Measurements from ENCODE around the gene COX5B. TPM values are rescaled to one million over a fixed set of nuclear protein-coding genes. Genes with fewer than 3 reads are reported as not detected.

The COX5B gene
- total RNA-seq, 1 donor from 2014 or later = 237 TPM

GRCh38 chr2:97691166-97691565 is 45.3 kb downstream of the COX5B start:
- no peak overlapping the region for H3K27ac Mint-ChIP-seq
- no peaks in the 10 kb centered on the region for H3K9me3 Mint-ChIP-seq
- DNase-seq (ENCODE audit: low spot score) = no peak
- intact Hi-C loops (cut with micrococcal nuclease) = no loop called here
- no peaks in the 10 kb centered on the region for H3K36me3 Mint-ChIP-seq (ENCODE audit: low read depth)
- H3K27me3 Mint-ChIP-seq (ENCODE audit: low read depth) = no peaks in the 10 kb centered on the region
- H3K4me3 Mint-ChIP-seq (ENCODE audit: low read depth) = no peak overlapping the region
- peaks cover 15% of the 10 kb centered on the region for H3K4me1 Mint-ChIP-seq (ENCODE audit: low read depth)

- H3K36me3 Mint-ChIP-seq (ENCODE audit: low read depth) = no peaks in the 10 kb centered on the region
- H3K9me3 Mint-ChIP-seq = no peaks in the 10 kb centered on the region
- H3K4me3 Mint-ChIP-seq (ENCODE audit: low read depth) = no peak overlapping the region
- H3K27me3 Mint-ChIP-seq (ENCODE audit: low read depth) = no peaks in the 10 kb centered on the region
- DNase-seq (ENCODE audit: low spot score) = no peak
- H3K4me1 Mint-ChIP-seq (ENCODE audit: low read depth) = peaks cover 14% of the 10 kb centered on the region
- intact Hi-C loops (cut with micrococcal nuclease) = no loop called here
- no peak overlapping the region for H3K27ac Mint-ChIP-seq
Measured at GRCh38 chr2:97693476-97693875, 47.6 kb downstream of the COX5B start.

- Mint-ChIP-seq H3K27me3 (ENCODE audit: low read depth) (no peaks in the 10 kb centered on the region), H3K4me1 (ENCODE audit: low read depth) (peaks cover 11% of the 10 kb centered on the region), H3K27ac (no peak overlapping the region), H3K4me3 (ENCODE audit: low read depth) (no peak overlapping the region), H3K9me3 (no peaks in the 10 kb centered on the region), H3K36me3 (ENCODE audit: low read depth) (no peaks in the 10 kb centered on the region)
- intact Hi-C loops (cut with micrococcal nuclease) = no loop called here
- no peak for DNase-seq (ENCODE audit: low spot score)
Measured at GRCh38 chr2:97695744-97696143, 49.9 kb downstream of the COX5B start.

GRCh38 chr2:97697252-97698235 is 51.7 kb downstream of the COX5B start:
- Mint-ChIP-seq H3K27me3 (ENCODE audit: low read depth) (no peaks in the 10 kb centered on the region), H3K9me3 (no peaks in the 10 kb centered on the region), H3K27ac (peak overlapping the region; percentile 14), H3K4me3 (ENCODE audit: low read depth) (no peak overlapping the region), H3K4me1 (ENCODE audit: low read depth) (peaks cover 11% of the 10 kb centered on the region), H3K36me3 (ENCODE audit: low read depth) (no peaks in the 10 kb centered on the region)
- intact Hi-C loops (cut with micrococcal nuclease) = loop anchor here (1.0 kb wide), 2 partner anchors 33 to 107 kb away; partner anchors contain the start of gene ACTR1B
- peak; percentile 82 for DNase-seq (ENCODE audit: low spot score)

Other genes starting within 250 kb of the COX5B start
- 44.6 and 46.0 TPM in 2 replicates for gene ANKRD36B, start 56.2 kb upstream of the COX5B start, total RNA-seq
- 142 and 147 TPM in 2 replicates for gene ACTR1B, start 18.0 kb downstream of the COX5B start, total RNA-seq
- 17.2 and 21.8 TPM in 2 replicates for gene C2orf92, start 23.7 kb downstream of the COX5B start, total RNA-seq
- 231 and 234 TPM in 2 replicates for gene ZAP70, start 67.5 kb downstream of the COX5B start, total RNA-seq

All from activated T-helper 2 cell treated with anti-CD3 and anti-CD28 coated beads, Interferon-gamma antibody, Interleukin-2, Interleukin-4, amounts not matched to agents 10 μg/mL and 5 μg/mL and 100 μg/mL, durations not matched to agents 14 hours and 24 hours and 36 hours (primary cell).